GM18498 (cell line): ENCODE results near the gene NMBR.
A peak's percentile ranks its signal among the peaks of the same experiment; 100 is the strongest.
"Not testable (repeated sequence)": the region's sequence is repeated elsewhere in the genome, so short reads cannot be mapped to it uniquely, and the experiment has no call there.

Source experiments
- ATAC-seq: cut with Tn5 transposase; IDR thresholded peaks from one replicate; pipeline ENCODE4 v1.9.1; 2021; ENCODE audit warnings: mild to moderate bottlenecking, moderate library complexity; ENCODE audit not compliant: unreplicated experiment

Gene NMBR

GRCh38 chr6:142146828-142147662, at the start of gene NMBR, which contains the start of gene VTA1:
NMBR (minus strand) TSS chr6:142147122; CDS start chr6:142088658, 58,464 bp downstream.
VTA1 (plus strand) TSS chr6:142147263; CDS start chr6:142147288, 25 bp downstream.
- peak; percentile 100 for ATAC-seq

GRCh38 chr6:142195862-142196541, 49.1 kb upstream of the NMBR start:
- ATAC-seq, result no peak

GRCh38 chr6:142193621-142194020, 46.7 kb upstream of the NMBR start:
- no peak for ATAC-seq

DNA sequence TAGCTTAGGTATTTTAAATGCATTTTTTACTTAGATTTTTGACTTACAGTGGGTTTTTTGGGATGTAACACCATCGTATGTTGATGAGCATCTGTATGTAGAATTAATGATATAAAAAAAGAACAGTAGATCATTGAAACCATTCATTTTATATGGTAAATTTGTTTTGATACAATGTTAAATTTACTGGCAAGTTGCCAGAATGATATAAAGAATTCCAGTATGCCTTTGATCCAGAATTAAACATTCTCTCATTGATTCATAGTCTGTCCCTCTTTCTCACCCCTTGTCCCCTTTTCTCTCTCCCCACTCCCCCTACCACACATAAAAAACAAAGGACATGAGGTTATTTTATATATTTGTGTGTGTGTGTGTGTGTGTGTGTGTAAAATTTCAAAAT, 45.4 kb upstream of the NMBR start:
- no peak for ATAC-seq

DNA sequence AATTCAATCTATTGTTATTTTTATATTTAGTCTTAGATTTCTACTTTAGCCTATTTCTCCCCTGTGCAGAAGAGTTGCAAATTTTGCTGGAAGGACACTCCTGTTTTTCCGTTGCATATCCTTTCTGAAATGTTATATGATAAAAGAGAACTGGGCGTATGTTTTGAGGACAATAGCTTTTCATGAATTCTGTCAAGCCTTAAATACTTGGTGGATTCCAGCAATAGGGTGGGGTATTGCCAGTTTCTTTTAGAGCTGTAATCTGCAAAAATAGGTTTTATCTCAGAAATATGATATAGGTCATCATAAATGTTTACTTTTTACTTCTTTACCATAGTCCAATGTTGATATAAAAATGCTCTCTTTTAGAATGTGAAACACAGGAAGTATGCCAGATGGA, 42.1 kb upstream of the NMBR start:
- no peak for ATAC-seq

- ATAC-seq, result not testable (repeated sequence)
Observed at GRCh38 chr6:142188341-142188740, 41.4 kb upstream of the NMBR start.

- ATAC-seq, result no peak
Observed at GRCh38 chr6:142187209-142187608, 40.3 kb upstream of the NMBR start.

DNA sequence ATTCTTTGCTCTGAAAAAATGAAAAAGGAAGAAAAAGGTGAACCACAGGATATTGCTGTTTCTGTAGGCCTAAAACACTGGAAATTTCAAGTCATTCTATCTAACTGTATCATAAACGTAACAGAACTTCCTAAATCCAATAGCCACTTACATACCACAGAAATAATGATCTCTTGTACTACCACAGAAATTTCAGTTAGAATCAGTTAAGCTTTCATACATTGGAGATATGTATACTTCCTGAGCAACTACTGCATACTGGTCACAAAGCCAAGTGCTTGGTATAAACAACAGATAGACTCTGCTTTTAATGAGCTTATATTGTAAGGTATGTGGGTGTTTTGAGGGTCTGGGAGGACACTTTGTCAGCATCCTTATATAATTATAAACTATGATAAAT, 38.7 kb upstream of the NMBR start:
- ATAC-seq, result no peak

DNA sequence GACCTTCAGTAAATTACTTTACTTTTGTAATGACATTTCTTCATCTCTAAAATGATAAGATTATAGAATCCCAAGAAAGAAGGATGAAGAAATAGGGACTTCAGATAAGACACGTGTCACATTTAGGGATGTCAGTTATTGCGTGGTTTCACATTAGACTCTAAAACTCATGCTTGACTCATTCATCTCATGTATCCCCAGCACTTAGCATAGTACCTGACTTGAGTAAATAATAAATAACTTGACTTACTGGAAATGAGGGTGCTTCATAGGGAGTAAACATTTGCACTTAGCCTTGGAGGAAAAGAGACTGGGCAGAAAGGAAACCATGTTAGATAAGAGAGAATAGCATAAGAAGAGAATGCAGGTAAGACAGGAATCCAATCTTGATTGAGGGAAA, 37.4 kb upstream of the NMBR start:
- no peak for ATAC-seq

DNA sequence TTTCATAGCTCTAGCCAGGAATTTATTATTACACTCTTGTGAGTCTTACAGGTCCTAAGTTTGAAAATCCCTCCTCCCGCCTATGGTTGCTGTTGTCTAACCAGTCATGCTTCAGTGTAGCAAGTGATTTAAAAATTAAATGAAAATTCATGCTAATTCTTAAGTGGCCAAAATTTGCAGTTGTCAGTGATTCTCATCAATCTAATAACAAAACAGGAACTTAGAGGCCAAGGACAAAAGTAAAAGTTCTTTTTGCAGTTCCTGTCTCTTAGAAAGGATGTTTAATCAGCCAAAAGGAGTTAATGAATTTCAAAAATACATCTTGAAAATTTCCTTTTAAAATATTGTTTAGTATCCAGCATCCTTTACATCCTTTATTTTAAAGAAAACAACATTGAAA, 36.4 kb upstream of the NMBR start:
- ATAC-seq, result no peak

GRCh38 chr6:142182004-142182403, 35.1 kb upstream of the NMBR start:
- no peak for ATAC-seq

GRCh38 chr6:142178129-142178528, 31.2 kb upstream of the NMBR start:
- ATAC-seq, result no peak

GRCh38 chr6:142174703-142175102, 27.8 kb upstream of the NMBR start:
- ATAC-seq, result no peak

DNA sequence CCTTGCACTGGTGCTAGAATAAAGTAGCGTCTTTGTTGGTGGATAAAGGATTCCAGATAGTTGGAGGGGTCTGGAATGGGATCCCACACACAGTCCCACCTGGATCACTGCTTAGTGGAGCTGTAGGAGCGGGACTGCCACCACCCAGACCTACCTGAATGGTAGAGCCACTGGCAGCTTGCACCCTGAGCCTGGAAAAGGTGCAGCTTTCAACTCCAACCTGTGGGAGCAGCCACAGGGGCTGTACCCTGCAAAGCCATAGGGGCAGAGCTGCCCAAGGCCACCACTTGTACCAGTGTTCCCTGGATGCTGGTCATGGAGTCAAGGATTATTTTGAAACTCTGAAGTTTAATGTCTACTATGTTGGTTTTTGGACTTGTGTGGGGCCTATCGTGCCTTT, 27.1 kb upstream of the NMBR start:
- no peak for ATAC-seq

- ATAC-seq, result no peak
Observed at GRCh38 chr6:142172758-142173157, 25.8 kb upstream of the NMBR start.

DNA sequence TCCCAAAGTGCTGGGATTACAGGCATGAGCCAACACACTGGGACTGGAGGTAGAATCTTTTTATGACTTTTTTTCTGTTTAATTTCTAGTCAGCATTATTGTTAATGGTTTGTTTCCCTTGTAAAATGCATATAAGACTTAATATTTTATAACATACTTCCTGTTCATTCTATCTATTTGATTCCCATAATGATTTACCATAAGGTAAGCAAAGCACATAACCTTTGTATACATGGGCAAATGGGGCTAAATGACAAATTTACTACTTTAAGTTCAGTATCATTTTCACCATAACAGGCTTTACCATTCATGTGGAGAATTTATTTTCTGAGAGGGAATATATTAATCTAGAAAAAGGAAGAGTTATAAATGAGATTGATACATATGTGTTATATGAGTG, 24.4 kb upstream of the NMBR start:
- no peak for ATAC-seq

GRCh38 chr6:142167486-142167885, 20.6 kb upstream of the NMBR start:
- ATAC-seq, result no peak

- no peak for ATAC-seq
Observed at GRCh38 chr6:142167071-142167470, 20.1 kb upstream of the NMBR start.

DNA sequence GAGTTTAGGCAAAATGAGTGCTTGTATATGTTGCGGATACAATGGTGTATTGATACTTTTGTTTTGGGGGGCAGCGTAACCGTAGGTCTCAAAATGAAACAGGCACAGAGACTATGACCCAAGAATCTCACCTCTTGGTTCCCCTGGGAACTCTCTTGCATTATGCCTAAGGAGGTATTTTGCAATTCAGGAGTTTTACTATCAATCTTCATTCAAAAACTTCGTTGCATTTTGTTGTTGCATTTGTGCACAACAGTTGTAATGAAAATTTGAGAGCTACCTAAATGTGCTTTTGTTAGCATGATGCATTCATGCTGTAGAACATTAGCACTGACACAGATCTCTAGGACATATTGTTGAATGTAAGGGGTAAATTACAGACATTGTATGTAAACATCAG, 18.3 kb upstream of the NMBR start:
- no peak for ATAC-seq

GRCh38 chr6:142162780-142163179, 15.9 kb upstream of the NMBR start:
- ATAC-seq, result no peak

- ATAC-seq, result not testable (repeated sequence)
Observed at GRCh38 chr6:142156758-142157068, 9.8 kb upstream of the NMBR start.
